T-helper 22 cell (primary cell): ENCODE measurements around the gene RASSF10.
"Not testable (repeated sequence)": the region's sequence is repeated elsewhere in the genome, so short reads cannot be mapped to it uniquely, and the experiment has no call there.

Source experiments
- DNase-seq: peaks from one replicate; pipeline ENCODE4 v3.0.0-alpha.2; 2020; ENCODE audit warnings: low read depth

RASSF10 gene

DNA sequence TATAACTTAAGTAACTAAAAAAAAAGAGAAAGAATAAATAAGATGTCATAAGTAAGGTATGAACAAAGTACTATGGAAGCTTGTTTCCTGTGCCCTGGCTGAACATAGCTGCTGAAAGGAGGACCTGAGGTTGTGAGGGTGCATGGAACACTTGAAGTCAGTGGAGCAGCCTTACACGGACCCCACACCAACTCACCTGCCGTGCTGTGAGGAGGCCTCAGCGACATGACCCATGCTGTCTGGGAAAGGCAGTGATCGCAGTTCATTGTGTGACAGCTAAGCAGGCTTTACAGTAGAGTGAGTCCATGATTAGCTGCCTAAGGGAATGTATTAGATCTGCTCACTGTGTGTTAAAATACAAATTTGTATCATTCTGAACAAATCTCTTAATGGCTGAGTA, 17.6 kb downstream of the RASSF10 start:
- no peak for DNase-seq

DNA sequence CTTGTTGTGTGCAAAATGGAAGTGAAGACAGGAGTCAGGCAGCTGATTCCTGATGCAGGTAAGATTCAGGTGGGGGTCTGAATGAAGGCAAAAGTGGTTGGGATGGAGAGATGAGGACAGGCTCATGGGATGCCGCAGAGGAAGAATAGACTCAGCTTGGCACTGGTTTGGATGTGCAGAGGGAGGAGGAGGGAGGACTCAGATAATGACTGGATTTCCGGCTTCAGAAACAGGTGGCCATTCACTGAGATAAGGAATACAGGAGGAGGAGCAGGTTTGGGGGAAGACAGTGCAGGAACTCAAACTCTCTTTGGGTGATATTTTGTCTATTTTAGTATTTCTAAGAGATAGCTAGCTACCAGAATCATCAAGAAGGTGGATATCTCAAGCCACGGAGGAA, 19.2 kb downstream of the RASSF10 start:
- no peak for DNase-seq

DNA sequence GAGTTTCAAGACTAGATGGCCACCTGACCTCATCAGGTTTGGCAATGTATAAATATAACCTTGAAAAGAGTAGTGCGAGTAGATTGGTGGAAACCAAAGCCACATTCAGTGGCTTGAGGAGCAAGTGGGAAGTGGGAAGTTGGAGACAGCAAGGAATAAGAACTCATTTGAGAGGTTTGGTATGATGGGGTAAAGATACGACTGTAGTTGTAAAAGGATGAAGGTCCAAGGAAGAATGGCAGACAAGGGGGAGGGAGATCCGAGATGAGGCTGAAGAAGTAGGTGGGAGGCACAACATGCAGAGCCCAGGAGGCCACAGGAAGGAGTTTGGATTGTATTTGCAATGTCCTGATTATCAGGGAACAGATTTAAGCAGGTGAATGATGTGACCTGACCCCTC, 20.8 kb downstream of the RASSF10 start:
- no peak for DNase-seq

DNA sequence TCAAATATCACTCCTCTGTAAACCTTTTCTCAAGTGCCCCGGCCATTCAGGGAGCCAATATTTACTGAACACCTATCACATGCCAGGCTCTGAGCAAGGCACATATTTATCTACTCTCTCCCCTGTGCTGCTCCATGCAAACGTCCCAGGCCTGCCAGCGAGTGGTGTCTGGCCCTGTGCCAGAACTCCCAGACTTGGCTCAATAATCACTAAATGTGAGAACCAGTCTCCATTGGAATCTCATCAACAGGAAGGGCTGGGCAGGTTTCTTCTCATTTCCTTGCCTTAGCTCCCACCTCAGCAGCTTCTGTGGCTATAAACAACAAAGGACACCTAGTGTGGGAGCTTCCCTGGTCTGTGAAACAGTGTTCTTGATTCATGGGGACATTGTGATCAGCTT, 21.7 kb downstream of the RASSF10 start:
- no peak for DNase-seq

DNA sequence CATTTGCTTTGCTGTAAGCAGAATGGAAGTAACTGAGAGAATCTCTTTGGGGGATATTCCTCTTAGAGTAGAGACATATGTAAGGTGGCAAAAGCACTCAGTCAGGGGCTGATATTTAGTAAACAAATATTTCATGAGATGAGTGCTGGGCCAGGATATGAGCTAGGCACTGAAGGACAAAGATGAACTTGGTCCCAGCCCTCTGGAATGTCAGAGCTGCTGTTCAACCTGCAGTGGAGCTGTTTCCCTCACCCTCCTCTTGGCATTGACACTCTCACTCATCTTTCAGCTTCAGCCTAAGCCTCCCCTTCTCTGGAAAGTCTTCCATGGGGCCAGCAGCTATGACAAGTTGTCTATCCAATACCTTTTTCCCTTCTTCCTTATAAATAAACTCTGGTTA, 22.2 kb downstream of the RASSF10 start:
- DNase-seq, result no peak

DNA sequence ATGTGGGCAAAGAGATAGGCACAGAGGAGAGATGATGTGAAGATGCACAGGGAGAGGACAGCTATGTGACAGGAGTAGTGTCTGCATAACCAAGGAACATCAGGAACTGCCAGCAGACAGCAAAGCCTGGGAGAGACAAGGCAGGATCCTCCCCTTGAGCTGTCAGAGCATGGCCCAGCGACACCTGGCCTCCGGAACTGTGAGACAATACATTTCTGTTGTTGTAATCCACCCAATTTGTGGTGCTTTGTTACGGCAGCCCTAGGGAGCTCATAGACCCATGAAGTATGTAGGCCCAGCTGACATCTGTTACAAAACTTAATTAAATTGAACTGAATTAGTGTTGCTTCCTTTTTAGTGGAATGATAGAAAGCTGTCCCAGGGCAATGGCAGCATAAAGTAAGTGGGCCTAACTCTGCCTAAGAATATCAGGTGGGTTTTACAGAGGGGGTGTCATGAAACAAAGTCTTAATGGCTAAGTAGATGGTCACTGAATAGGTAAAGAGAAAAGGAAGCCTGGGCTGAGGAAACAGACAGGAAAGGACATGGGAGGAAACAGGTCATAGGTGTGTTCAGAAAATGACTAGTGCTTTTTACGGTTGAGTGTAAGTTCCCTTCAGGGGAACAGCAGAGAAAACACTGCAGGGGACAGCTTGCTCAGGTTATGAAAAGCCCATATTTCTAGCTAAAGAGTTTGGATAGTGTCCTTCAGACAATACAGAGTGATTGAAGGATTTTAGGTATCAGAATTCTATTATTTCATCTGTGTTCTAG, 24.8 kb downstream of the RASSF10 start:
- DNase-seq, result no peak

DNA sequence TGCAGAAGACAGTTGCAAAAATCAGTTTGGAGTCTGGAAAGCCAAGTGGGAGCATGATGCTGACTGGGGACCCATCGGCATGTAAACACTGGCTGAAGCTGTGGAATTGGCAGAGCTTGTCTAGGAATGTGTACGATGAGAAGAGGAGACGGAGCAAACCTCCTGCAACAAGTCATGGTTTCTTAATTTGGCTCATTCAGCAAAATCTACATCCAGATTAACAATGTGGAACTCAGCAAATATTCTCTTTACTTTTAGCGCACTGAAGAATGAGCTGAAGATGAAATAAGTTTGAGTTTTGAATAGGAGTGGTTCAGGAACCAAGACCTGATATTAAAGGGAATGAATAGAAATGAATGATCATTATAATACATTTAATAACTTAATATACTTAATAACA, 26.6 kb downstream of the RASSF10 start:
- DNase-seq, result no peak

DNA sequence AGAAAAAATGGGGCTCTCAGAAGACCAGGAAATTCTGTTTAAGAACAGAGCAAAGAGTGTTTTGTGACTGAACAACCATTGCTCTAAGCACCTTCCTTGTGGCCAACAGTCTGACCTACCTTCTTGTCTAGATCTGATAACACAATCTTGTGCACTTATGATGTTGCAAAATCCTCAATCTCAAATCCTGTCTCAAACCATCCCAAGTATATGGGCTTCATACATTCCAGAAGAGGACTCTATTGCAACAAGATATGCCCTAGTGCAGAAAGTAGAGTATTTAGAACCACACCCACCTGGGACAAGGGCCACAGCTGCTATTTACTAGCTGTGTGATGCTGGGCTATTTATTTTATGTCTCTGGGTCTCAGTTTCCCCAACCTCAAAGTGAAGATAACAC, 27.1 kb downstream of the RASSF10 start:
- DNase-seq, result no peak

DNA sequence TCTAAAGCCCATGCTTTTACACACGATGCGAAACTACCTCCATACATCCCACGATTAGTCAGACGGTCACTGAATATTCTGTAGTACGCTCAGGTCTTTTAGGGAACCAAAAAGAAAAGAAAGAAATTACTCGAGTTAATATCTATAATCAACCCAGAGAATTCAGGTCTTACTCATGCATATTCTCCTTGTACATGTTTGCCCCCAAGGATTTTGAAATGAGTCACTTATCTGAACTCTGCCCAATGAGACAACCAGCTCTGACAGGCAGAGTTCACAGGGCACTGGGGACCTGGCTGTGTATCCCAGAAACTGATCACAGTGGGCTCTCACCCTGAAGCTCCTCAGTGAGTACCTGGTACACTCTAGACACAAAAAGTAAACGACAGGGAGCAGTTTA, 29.2 kb downstream of the RASSF10 start:
- DNase-seq, result no peak

DNA sequence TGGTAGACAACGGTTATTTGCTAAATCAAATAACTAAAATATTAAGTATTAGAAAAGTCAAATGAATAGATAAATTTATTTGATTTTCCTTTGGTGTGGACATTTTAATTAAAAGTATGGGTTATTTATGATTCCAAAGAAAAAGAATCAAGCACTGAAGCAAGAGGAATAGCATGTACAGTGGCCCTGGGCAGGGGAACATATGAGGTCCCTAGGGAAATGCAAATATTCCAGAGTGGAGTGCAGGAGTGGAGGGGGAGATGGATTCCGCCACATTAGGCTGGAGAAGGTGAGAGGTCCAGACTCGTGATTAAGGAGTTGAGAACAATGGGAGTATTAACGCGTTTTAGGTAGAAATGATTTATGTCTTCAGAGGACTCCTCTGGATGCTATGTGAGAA, 30.0 kb downstream of the RASSF10 start:
- DNase-seq, result no peak

DNA sequence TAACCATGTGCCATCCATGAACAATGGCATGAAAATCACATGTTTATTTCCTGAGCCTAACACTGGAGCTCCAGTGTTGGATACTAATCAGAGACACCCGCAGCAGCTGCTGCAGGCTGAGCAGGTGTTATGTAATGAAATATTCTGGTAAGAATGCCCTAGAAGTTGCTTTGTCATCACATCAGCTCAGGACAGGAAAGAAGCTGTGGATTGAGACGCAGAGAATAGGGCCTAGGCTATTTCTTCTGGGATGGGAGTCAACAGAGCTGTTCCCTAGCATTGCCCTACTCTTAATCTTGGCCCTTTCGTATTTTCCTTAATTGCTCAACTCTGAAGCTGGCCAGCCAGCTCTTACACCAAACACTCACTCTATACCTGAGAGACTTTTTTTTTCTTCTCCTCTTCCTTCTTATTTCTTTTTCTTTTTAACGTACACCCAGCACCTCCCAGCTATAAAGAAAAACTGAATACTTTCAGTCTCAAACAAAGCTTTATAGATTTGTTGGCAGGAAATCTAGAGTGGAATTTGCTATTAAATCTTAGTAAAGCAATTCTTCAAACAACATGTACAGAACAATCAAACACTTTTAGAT, 31.9 kb downstream of the RASSF10 start:
- no peak for DNase-seq

DNA sequence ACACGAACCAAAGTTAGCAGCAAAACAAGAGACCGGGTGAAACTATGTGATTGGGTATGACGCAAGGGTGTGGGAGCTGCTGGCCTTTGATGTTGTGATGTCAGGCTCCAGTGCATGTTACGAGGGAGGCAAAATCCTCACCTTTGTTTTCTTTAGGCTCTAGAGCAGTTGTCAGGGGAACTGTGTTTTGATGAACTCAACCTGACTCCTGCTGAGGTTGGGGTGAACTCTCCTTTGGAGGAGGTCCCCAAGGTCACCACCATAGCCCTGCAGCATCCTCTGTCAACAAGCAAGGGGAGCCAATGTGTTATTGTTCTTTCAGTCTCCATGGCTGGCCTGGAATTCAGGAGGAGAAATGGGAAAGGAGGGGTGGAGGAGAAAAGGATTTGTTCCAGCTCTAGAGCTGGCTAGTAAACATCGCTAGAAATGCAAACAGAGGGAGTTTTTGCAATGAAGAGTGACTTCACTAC, 33.8 kb downstream of the RASSF10 start:
- no peak for DNase-seq

DNA sequence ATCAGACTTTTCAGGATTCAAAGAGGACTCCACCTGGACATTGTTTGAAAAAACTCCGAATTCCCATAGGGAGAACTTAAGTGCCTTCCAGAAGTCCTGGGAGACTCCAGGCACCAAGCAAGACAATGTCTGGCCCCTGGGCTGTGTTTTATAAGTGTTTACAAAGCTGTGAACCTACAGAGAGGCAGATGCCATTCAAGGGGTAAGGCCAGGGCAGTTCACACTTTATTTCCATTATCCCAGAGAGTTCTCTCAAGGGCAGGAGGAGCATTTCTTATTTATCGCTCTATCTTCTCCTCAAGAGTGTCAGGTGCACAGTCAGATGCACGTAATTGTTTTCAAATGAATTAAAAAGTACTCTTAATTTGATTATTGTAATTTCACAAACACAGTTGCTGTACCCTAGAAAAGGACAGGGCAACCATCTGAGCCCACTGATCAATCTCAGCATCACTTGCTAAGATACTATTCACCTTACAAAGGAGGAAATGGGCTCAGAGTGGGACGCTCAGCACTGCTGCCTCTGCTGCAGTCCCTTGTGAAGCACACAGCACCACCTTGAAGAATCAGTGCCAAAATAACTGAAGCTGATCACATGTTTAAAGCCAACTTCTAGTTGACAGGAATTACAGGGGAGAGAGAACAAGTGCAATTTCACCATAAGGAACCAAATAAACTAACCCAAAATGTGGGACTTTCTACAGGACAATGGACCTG, 35.0 kb downstream of the RASSF10 start:
- DNase-seq, result no peak

DNA sequence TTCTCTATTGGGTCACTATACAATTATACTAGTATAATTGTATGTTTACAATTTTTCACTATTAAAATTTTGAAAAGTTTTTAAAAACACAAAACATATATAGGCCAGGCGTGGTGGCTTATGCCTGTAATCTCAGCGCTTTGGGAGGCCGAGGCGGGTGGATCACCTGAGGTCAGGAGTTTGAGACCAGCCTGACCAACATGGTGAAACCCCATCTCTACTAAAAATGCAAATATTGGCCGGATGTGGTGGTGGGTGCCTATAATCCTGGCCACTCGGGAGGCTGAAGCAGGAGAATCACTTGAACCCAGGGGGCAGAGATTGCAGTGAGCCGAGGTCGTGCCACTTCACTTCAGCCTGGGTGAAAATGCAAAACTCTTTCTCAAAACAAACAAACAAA, 36.0 kb downstream of the RASSF10 start:
- not testable (repeated sequence) for DNase-seq

DNA sequence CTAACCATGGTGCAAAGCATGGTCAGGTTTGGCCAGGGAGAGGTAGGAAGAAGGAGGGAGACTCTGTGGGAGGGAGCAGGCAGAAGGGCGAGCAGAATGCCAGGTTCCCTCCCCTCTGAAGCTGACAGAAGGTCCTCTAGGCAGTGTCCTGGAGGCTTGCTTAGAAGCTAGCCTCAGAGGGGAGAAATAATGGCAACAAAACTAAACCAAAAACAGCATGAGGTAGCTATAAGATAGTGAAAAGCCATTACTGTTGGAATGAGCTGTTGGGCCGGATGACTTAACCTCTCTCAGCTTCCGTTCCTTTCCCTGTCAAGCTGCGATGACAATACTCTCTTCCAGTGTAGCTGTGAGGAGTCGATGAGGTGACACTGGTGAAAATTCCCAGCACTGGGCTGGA, 36.6 kb downstream of the RASSF10 start:
- no peak for DNase-seq

DNA sequence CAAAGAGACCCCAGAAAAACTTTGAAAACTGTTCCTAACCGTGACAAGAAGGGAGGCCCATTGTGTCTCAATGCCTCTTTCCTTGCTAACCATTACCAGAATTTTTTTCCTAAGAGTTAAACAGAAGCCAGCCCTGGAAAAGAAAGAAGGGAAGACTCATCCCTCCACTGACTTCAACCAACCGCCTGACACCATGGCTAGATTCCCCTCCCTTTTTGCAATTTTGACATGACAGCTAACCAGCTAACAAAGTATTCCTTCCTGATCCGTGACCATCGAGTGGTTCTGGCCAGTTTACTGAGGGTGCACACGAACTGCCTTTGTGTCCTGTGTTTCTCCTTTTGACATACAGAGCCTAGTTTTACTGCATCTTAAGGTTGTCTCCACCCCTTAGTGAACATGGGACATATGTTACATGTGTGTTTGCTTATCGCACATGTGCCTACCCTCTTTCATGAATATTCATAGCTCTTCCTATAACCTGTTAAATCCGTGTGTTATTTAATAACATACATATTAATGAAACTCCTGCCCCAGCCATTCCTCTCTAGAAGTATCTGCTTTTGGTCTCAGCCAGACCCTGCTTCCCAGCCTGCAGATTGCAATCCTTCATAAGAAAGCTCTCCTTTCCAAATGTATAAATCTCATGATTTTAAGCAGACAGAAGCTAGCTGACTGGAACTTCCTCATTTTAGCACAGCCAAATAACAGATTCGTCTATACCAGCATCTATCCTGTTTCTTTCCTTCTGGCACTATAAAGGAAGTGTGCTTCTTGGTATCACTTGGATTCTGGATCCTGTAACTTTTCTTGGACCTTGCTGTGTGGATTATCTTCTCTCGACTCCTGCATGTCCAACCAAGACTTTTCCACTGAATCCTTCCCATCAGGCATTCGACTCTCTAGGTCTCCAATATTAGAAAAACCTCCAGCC, 37.8 kb downstream of the RASSF10 start:
- DNase-seq, result no peak

DNA sequence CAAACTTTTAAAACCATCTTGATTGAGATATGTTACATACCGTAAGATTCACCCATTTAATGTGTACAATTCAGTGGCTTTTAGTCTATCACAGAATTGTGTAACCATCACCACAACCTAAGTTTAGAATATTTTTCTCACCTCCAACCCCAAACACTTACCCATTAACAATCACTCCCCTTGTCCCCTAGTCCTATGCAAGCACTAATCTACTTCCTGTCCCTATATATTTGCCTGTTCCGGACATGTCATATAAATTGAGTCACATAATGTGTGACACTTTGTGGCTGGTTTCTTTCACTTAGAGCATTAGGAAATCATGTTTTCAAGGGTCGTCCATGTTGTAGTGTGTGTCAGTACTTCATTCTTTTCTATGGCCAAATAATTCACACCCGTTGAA, 38.8 kb downstream of the RASSF10 start:
- no peak for DNase-seq

DNA sequence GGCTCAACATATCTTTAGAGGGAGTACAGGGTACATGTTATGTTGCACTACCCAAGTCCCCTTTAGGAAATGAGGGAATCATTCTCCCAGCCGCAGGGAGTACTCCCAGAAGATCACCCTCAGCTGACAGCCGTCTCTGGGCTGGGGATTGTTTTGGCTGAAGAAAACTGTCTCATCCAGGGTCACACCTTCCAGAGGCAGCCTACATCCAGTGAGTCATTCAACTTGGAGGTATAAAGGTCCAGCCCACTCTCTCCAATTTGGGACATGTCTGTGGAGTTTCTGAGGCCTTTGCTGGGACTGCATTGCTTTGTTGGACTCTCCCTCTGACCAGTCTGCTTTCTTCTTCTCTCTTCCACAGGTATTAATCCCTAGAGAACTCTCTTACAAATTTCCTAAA, 42.1 kb downstream of the RASSF10 start:
- DNase-seq, result no peak

DNA sequence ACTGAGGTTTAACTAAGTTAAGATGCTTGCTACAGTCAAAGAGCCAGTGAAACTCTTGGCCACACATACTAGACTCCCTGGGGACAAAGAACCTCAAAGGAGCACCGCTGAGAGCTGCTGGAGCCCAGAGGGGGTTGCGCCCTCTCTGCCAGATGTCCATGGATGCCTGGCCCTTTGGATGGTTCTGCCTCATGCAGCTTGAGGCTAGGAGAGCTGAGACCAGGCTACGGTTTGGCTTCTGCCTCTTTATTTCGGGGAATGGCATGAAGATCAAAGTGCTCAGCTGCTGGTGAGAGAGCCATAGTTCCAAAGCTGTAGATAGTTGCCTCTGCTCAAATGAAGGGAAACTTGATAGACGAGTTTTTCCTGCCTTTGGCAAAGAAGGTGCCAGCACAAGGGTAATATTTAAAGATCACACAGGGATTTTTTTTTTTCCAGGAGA, 43.0 kb downstream of the RASSF10 start:
- DNase-seq, result no peak

DNA sequence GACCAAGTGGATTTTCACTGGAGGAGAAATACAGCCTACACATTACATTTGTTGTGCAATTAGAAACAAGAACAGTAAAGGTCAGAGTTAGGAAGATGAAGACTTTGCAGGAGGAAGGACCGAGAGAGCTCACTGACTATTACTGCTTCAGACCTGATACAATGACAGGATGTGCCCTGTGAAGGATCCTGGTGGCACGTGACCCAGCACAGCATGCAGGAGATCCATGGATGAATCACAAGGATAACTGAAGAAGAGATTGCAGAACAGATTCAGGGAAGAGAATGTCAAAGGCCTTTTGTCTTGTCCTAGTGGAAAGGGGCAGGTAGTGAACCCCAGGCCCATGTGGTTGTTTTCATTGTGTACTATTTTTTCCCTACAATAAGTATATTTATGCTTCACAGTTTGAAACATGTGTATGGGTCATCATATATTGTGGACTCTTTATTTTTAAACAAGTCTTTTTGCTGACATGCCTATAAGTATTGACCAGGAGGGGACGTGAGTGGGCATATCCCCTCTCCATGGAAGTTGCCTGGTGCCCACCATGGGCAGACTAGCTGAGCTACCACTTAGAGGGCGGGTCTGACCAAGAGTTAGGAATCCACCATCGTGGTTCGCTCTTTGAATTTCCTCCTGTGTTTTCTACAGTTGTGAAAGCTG, 44.3 kb downstream of the RASSF10 start:
- DNase-seq, result no peak

DNA sequence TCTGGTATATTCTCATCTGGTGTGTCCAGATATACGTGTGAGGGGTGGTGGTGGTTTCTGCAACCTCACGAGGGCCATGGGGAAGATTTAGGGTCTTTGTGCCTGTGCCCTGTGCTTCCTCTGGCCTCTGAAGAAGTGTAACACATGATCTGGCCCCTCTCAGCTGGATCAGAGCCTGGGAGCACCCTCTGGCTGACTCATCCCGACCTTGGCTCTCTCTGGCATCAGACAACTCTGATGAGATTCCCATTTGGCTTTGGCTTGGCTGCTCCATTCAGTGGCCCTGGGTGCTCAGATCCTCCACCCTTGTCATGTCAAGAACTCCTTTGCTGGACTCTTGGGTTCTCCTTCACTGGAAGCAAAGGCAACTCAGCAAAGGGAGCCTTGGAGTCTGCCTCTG, 45.2 kb downstream of the RASSF10 start:
- no peak for DNase-seq

DNA sequence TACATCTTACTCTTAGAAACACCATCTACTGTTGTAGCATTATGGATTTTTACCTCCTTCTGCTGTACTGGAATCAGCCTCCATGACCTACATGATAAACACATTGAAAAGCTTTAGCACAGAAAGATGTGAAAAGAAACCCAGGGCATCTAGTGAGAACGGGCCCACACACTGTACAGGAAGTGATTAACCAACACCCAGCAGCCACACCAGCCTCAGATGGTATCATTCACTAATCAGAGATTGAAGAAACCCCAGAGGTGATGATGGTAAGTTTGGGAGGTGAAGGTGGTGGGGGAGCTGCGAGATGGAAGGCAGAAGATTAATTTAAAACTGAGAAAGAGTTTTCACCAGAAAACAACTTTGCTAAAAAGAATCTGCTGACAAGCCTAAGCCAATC, 46.1 kb downstream of the RASSF10 start:
- DNase-seq, result no peak
